GM10266 (cell line): ENCODE results near the gene TM6SF1.

Experiments used
- DNase-seq: peaks from one replicate; pipeline ENCODE4 v3.0.0; 2012; ENCODE audit errors: extremely low spot score
- TF ChIP-seq, protein P1 (sequence below): IDR thresholded peaks from 2 replicates; pipeline ENCODE4 v1.5.1; 2012; ENCODE audit warnings: mild to moderate bottlenecking, low read depth; ENCODE audit not compliant: control insufficient read depth, insufficient read depth; ENCODE audit errors: missing control alignments

The TM6SF1 gene

DNA sequence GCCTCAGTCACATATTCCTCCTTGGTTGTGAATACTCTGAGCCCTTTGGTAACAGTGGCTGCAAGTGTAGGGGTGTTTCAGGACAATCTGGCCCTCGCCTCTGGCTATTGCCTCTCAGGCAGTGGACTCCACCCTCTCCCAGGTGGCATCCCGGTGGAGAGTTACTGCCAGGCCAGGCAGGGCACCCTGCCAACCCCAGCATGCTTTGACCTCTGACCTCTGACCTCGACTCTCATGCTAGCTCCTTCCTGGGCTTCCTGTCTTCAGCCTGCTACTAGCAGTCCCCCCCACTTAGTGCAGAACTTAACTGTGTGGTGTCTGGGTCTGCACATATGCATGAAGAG lies 5.5 kb downstream of the TM6SF1 start:
- no peak for DNase-seq
- TF ChIP-seq, protein P1, sequence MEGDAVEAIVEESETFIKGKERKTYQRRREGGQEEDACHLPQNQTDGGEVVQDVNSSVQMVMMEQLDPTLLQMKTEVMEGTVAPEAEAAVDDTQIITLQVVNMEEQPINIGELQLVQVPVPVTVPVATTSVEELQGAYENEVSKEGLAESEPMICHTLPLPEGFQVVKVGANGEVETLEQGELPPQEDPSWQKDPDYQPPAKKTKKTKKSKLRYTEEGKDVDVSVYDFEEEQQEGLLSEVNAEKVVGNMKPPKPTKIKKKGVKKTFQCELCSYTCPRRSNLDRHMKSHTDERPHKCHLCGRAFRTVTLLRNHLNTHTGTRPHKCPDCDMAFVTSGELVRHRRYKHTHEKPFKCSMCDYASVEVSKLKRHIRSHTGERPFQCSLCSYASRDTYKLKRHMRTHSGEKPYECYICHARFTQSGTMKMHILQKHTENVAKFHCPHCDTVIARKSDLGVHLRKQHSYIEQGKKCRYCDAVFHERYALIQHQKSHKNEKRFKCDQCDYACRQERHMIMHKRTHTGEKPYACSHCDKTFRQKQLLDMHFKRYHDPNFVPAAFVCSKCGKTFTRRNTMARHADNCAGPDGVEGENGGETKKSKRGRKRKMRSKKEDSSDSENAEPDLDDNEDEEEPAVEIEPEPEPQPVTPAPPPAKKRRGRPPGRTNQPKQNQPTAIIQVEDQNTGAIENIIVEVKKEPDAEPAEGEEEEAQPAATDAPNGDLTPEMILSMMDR: no peak

DNA sequence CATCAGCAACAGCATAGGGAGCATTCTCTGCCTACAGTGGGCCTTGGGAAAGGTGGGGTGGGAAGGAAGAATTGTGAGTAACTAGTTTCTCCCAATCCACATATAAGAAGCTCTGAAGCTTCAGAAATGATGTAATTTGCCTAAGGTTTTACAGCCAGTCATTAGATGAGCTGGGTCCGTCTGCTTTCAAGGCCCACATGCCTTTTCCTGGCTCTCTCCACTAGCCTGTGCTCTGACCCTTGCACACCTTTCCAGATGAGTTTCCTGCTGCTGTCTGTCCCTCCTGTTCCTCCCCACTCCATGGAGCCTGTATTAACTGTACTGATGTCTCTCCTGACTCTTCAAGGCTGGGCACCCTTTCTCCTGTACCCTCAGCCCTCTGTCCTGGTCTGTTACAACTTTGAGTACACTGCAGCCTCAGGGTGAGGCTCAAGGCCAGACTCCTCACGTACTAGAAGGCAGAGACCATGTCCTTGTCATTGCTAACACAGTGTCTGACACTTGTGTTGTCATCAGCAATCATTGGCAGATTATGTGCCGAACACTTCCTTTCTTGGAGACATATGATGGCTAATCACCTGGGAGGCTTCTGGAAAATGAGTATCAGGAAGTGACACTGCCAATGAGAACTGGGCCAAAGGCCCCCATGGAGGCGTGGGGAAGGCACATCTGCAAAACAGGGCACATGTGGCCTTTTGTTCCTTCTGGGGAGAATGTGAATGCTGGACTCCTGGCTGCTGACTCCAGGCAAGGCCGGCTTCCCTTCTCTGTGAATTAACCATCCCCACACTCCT lies 6.6 kb downstream of the TM6SF1 start:
- no peak for DNase-seq

DNA sequence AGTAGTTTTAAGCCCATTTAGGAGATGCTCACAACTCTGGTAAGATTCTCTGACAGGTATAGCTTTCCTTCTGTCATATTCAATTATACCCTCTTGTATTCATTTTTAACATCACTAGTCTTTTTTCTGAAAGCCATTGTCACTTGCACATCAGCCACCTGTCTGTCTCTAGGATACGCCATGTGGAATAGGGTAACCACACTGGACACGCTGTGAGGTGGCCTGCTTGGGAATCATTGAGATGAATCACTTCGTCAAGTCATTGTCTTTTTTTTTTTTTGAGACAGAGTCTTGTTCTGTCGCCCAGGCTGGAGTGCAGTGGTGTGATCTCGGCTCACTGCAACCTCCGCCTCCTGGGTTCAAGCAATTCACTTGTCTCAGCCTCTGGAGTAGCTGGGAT lies 7.4 kb downstream of the TM6SF1 start:
- TF ChIP-seq, protein P1: no peak
- no peak for DNase-seq

More for the DNA sequence above, 6.6 kb downstream of the TM6SF1 start:
- TF ChIP-seq, protein P1: no peak

DNA sequence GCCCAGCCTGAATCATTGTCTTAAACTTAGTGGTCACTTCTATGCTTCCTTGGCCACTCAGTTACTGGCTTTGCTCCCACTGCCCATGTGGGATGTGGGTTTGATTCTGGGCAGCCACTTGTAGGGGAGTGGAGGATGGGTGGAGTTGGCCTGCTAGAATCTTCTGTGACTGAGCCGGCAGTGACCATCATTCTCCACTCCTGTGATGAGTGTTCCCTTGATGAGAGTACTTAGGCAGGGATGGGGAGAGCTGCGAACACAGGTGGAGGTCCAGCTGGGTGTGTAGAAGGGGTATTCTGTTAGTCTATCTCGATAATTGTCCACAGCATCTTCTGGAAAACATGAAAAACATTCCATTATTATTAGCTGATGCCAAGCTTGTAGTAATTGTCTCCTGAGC lies 8.0 kb downstream of the TM6SF1 start:
- TF ChIP-seq, protein P1: no peak
- DNase-seq: no peak

DNA sequence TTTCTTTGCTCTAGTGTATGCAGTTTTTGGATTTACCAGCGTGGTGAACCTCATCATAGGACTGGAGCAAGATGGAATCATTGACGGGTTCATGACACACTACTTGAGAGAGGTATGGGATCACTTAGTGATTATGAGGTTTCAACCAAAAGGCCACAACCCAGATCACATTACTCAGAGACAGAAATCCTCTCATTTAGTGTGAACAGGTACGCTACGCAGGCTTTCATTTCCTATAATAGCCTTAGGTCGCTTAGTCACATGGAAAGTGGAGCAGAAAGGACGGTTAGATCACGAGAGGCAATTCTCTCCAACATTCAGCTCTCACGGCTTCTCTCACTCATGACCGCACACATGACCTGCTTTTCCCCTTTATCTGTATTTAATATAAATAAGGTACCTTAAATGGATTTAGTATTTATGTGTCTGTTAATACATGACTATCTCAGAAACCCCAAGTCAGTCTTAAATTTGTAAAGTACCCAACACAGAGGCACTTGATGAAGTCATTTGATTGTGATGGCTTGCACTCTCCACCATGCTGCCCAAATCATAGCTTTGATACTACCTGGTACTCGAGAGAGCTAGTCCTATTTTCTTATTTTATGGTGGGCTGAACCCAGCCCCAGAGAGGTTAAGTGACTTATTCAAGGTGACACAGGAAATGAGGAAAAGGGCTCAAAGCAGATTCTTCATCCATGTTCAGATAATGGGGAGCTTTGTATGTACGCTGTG lies 8.6 kb downstream of the TM6SF1 start:
- TF ChIP-seq, protein P1: no peak
- DNase-seq: no peak

DNA sequence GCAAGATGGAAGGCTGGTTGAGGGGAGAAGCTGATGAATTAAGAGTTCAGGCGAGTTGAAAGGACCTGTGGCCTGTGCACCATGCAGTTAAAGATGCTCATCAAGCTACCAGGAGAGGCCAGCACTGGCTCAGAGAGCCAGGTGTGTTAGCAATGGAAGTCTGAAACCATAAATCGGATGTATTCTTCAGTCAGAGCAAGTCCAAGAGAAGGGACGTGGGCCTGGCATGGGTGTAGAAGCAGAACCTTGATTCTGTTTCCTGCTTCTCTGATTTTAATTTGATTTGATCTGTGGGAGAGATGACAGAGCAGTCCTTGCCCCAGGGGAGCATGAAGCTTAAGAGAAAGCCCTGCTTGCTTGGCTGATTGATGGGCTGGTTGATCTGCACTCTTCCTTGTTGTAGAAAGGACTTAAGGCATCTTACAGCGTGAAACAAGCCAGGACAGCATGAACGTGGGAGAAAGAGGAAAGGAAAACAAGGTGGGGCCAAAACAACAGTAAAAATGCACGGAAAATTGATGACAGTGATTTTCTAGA lies 10.9 kb downstream of the TM6SF1 start:
- no peak for DNase-seq
- TF ChIP-seq, protein P1: no peak

DNA sequence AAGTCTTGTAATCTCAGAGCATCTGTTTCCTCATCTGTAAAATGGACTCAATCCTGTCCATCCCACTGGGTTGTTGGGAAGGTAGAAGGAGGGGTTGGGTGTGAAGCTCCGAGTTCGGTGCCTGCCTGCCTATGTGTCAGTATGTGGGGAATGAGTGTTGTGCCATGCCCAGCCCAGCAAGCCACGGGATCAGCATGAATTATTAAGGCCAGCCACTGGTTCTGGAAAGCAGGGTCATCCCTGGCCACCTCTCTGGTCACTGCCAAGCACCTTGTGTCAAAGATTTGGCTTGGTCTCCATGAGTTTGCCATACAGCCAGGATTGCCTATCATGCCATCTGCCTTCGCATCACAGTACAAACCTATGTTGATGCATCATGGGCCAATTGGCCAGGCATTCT lies 11.5 kb downstream of the TM6SF1 start:
- no peak for DNase-seq
- TF ChIP-seq, protein P1: no peak
